Hepatocyte (in vitro differentiated cells): ENCODE measurements around the gene MROH2A.

Experiments
- CTCF ChIP-seq: fragments of 200-600 bp; sonication (generic); IDR thresholded peaks from 2 replicates; pipeline ENCODE4 v1.5.1; 2016; ENCODE audit warnings: antibody characterized with exemption, mild to moderate bottlenecking; ENCODE audit not compliant: poor library complexity
- EZH2phosphoT487 ChIP-seq: fragments of 200-600 bp; sonication (generic); IDR thresholded peaks from one replicate; pipeline ENCODE4 v1.6.1; 2018; ENCODE audit warnings: antibody characterized with exemption, mild to moderate bottlenecking, low read depth, moderate library complexity; ENCODE audit not compliant: unreplicated experiment, severe bottlenecking

DNA sequence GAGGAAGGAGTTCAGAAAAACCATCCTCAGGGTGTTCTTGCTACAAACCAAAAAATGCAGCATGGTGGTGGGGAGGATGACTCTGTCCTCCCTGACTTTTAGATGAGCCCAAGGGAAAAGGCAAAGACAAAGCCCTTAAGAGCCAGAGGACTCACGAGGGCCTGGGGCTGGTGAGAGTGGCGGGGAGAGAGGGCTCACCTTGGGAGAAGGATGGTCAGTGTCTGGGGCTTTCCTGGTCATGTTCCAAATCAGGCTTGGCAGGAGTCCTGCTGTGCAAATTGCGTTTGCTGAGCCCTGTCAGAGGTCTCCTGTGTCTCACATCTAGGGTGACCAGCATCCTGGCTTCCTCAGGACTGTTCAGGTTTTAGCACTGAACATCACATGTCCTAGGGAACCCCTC, 13.4 kb upstream of the MROH2A start:
- TF ChIP-seq CTCF (no peak), EZH2phosphoT487 (no peak)
